ENCODE measurements around the gene UBAP2L.
A peak's percentile ranks its signal among the peaks of the same experiment; 100 is the strongest.

The UBAP2L gene, protein sequence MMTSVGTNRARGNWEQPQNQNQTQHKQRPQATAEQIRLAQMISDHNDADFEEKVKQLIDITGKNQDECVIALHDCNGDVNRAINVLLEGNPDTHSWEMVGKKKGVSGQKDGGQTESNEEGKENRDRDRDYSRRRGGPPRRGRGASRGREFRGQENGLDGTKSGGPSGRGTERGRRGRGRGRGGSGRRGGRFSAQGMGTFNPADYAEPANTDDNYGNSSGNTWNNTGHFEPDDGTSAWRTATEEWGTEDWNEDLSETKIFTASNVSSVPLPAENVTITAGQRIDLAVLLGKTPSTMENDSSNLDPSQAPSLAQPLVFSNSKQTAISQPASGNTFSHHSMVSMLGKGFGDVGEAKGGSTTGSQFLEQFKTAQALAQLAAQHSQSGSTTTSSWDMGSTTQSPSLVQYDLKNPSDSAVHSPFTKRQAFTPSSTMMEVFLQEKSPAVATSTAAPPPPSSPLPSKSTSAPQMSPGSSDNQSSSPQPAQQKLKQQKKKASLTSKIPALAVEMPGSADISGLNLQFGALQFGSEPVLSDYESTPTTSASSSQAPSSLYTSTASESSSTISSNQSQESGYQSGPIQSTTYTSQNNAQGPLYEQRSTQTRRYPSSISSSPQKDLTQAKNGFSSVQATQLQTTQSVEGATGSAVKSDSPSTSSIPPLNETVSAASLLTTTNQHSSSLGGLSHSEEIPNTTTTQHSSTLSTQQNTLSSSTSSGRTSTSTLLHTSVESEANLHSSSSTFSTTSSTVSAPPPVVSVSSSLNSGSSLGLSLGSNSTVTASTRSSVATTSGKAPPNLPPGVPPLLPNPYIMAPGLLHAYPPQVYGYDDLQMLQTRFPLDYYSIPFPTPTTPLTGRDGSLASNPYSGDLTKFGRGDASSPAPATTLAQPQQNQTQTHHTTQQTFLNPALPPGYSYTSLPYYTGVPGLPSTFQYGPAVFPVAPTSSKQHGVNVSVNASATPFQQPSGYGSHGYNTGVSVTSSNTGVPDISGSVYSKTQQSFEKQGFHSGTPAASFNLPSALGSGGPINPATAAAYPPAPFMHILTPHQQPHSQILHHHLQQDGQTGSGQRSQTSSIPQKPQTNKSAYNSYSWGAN

DNA sequence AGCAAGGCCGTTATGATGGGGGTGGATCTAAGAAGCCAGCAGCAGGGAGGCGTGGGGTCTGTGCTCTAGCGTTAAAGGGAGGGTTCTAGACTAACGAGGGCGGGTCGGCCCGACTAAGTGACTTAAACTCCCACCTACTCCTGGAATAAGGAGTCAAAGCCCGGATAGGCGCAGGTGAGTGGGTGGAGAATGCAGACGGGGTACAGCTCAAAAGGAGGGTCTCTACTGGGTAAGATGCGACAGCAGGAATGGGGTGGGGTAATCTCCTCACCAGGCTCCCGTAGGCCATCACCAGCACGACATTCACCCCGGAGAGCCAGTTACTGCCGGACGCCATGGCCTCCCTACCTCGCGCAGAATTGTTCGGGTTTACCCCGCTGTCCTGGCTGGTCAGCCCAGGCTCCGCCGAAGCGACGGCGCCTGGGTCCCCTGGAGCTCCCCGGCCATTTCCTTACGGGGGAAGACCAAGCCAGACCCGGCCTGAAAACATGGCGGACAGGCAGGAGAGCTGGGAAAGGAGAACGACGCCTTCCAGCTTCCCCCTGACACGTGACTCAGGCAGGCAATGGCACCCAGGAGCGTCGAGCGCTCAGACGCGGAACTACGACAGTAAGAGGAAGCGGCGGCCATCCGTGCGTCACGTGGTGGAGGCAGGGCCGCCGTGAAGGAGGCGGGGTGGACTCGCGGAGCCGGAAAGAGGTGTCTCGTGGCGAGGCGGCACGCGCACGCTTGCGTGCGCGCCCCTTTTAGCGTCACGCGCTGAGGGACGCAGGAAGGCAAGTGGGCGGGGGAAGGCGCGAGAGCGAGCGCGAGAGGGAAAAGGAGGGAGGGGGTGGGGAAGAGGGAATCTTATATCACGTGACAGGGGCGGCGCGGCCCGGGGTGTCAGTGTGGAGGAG is at the start of gene UBAP2L:
UBAP2L (plus strand) TSS at position 885 of the 899 bp plus-strand sequence. CDS start 4,169 bp downstream, outside the sequence.
- H3K4me1 ChIP-seq (ENCODE audit: insufficient read depth, low read length): peaks cover 12% of the 10 kb centered on the region; the same call in 1 of the 2 replicates
- H3K36me3 ChIP-seq (ENCODE audit: insufficient read depth, low read length): peaks cover 13% of the 10 kb centered on the region

DNA sequence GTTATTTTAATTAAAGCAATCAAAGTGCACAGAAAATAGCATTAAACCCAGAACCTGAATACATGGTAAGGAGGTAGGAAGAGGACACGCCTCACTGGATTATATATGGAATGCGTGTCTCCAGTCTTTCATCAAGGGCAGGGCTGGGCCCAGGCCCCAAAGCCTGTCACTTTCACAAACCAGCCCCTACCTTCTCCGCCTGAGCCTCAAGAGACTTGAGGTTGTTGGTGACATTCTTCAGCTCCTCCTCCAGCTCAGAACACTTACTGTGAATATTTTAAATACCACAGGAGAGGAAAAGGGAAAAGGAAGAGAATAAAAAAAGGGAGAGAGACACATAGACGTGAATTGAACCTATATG is 49.6 kb upstream of the UBAP2L start:
- no peaks in the 10 kb centered on the region for H3K9me3 ChIP-seq (ENCODE audit: control insufficient read depth, insufficient read depth, low read length)
- no peak overlapping the region for H3K9ac ChIP-seq (ENCODE audit: low read depth, low read length)
- peaks cover 61% of the 10 kb centered on the region for H3K36me3 ChIP-seq (ENCODE audit: insufficient read depth, low read length)
- no peaks in the 10 kb centered on the region for H3K4me1 ChIP-seq (ENCODE audit: insufficient read depth, low read length)

More for the DNA sequence above, at the start of gene UBAP2L:
- H3K9ac ChIP-seq (ENCODE audit: low read depth, low read length): peak within 1 kb of the TSS; percentile 98
- no peaks in the 10 kb centered on the region for H3K9me3 ChIP-seq (ENCODE audit: control insufficient read depth, insufficient read depth, low read length)

DNA sequence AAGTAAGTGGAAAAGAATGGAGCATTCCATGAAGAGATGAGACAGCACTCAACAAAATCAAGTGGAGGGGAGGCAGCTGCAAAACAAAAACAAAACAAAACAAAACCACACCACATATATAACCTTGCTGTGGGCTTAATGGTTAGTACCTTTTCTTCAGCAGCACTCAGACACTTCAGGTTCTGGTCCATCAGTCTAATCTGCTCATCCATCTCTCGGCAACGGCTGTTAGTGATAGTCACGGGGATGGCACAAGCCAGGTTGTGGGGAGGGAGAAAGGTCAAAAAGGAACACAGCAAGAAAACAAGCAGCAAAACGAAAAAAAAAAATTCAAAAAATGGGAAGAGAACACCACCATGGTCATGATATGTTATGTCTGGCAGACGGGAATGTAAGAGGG is 48.9 kb upstream of the UBAP2L start:
- Histone ChIP-seq H3K9me3 (ENCODE audit: control insufficient read depth, insufficient read depth, low read length) (no peaks in the 10 kb centered on the region), H3K9ac (ENCODE audit: low read depth, low read length) (no peak overlapping the region), H3K36me3 (ENCODE audit: insufficient read depth, low read length) (peaks cover 58% of the 10 kb centered on the region), H3K4me1 (ENCODE audit: insufficient read depth, low read length) (no peaks in the 10 kb centered on the region)

DNA sequence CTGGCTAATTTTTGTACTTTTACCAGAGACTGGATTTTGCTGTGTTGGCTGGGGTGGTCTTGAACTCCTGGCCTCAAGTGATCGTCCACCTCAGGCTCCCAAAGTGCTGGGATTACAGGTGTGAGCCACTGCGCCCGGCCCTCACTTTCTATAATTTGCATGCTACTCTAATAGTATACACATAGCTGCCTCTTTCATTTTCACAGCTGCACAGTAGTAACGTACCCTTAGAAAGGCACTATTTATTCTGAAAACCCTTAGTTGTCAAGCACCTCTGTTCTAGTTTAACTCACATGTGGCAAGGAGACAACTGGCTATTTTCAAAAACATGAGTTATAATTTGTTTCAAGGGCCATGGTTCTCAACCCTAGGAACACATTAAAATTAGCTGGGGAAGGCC is 46.1 kb upstream of the UBAP2L start:
- Histone ChIP-seq H3K4me1 (ENCODE audit: insufficient read depth, low read length) (peaks cover 11% of the 10 kb centered on the region), H3K9ac (ENCODE audit: low read depth, low read length) (no peak overlapping the region), H3K9me3 (ENCODE audit: control insufficient read depth, insufficient read depth, low read length) (no peaks in the 10 kb centered on the region), H3K36me3 (ENCODE audit: insufficient read depth, low read length) (peaks cover 41% of the 10 kb centered on the region)

DNA sequence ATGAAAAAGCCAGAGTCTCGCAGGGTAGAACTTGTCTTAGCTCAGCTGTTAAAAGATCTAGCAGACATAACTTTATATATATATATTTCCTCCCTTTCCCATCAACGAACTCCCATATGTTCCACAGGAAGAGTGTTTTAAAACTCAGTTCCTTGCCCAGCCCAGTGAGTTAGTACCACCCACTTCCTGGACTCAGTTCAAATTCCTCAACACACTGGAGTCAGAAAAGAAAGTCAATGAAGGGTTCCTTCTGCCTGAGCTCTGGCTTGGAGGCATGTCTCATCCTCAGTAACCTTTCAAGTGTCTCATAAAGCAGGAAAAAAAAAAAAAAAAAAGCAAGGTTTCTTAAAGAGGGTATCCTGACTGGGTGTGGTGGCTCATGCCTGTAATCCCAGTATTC is 44.4 kb upstream of the UBAP2L start:
- no peak overlapping the region for H3K9ac ChIP-seq (ENCODE audit: low read depth, low read length)
- H3K36me3 ChIP-seq (ENCODE audit: insufficient read depth, low read length): peaks cover 24% of the 10 kb centered on the region
- peaks cover 24% of the 10 kb centered on the region for H3K4me1 ChIP-seq (ENCODE audit: insufficient read depth, low read length)

DNA sequence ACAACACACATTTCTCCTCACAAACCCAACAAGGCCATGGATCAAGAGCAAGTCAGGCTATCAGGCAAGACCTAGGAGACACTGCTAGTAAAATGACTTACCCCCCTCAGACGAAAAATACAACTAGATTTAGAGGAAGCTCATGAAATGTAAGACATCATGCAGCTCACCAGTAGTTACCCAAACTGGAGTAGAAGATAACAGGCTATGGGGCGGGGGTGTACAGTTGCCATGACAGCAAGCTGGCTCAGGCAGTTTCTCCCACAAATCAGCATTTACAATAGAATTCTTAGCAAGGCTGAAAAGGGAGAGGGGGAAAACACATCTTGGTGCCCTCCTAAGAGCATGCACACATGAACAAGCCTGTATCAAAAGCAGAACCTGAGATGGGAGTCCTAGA is 42.7 kb upstream of the UBAP2L start:
- Histone ChIP-seq H3K9me3 (ENCODE audit: control insufficient read depth, insufficient read depth, low read length) (no peaks in the 10 kb centered on the region), H3K36me3 (ENCODE audit: insufficient read depth, low read length) (peaks cover 7% of the 10 kb centered on the region), H3K4me1 (ENCODE audit: insufficient read depth, low read length) (peaks cover 24% of the 10 kb centered on the region)

More for the DNA sequence above, 44.4 kb upstream of the UBAP2L start:
- H3K9me3 ChIP-seq (ENCODE audit: control insufficient read depth, insufficient read depth, low read length): no peaks in the 10 kb centered on the region

DNA sequence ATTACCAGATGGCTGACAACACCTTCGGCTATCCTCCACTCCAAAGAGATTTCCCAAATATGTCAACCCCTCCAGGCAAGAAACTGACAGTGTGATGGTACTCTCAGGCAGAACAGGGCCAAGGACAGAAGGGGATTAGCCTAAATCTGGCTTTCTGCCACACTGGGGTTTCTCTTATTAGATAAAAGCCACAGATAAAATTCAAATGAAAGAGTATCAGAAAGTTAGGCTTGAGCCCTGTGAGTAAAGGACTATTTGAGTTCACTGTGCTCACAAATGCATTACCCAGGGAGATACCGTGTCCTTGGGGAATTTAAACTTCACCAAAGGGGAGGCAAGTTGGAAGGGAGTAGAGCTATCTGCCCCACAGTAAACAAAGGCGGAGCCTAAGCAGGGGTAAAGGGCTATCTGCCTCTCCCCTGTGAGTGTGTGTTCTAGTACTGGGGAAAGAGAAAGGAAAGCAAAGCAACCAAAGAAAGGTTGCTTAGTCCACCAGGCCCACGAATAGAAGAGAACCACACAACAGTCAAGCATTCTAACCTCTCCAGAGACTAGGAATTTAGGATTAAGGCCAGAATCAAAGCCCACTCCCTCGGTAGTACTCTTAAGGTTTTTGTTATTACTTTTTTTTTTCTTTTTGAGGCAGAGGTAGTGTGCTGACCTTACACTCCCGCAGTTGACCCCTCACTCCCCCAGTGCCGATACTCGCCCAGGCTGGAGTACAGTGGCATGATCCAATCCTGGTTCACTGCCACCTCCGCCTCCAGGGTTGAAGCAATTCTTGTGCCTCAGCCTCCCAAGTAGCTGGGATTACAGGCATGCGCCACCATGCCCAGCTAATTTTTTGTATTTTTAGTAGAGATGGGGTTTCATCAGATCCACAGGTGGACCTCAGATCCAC is 41.6 kb upstream of the UBAP2L start:
- Histone ChIP-seq H3K4me1 (ENCODE audit: insufficient read depth, low read length) (peaks cover 24% of the 10 kb centered on the region), H3K9ac (ENCODE audit: low read depth, low read length) (no peak overlapping the region), H3K9me3 (ENCODE audit: control insufficient read depth, insufficient read depth, low read length) (no peaks in the 10 kb centered on the region), H3K36me3 (ENCODE audit: insufficient read depth, low read length) (peaks cover 5% of the 10 kb centered on the region)

More for the DNA sequence above, 42.7 kb upstream of the UBAP2L start:
- H3K9ac ChIP-seq (ENCODE audit: low read depth, low read length): no peak overlapping the region

DNA sequence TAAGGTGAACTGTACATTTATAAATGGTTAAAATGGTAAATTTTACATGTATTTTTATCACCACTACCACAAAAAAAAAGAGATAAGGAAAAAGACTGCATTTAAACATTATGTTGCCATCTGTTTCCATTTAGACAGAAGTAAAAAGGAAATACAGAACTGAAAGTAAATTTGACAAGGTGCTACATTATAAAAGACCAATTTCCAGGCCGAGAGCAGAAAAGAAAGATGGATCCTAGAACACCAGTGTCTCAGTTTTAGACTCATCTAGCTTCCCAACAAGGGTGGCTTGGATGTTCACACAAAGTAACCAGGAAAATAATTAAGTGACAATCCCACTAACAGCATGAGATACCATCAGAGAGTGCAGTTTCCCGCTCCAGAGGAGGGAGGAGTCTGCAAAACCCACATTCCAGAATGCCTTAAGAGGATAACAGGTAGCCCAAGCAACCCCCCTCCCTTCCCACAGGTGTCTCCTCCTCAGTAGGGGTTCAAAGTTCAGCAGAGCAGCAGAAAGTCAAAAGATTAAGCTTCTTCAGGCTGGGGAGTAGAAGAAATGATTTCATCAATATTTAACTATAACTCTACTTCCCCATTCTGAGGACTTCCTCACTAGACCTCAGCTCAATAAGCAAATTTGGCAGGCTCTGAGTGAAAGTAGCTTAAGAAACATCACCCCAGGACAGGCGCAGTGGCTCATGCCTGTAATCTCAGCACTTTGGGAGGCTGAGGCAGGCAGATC is 40.6 kb upstream of the UBAP2L start:
- Histone ChIP-seq H3K36me3 (ENCODE audit: insufficient read depth, low read length) (peaks cover 5% of the 10 kb centered on the region), H3K9ac (ENCODE audit: low read depth, low read length) (no peak overlapping the region), H3K9me3 (ENCODE audit: control insufficient read depth, insufficient read depth, low read length) (no peaks in the 10 kb centered on the region), H3K4me1 (ENCODE audit: insufficient read depth, low read length) (peaks cover 24% of the 10 kb centered on the region)

DNA sequence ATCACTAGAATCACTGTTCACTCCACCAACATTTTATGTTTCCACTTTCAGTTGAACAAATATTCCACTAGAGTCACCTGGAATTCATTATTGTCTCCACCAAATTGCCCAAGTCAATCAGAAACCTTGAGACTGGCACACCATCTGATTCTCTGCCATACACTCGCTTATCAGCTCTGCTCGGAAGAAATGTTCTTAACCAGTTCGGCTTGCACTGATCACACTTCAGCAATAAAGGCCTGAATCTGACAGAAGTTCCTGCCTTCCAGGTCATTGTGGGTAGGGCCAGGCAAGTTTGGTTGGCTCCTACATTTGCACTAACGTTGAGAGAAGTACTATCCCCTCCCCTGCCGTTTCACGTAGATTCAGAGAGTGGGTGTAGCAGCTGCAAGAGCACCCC is 38.8 kb upstream of the UBAP2L start:
- Histone ChIP-seq H3K9me3 (ENCODE audit: control insufficient read depth, insufficient read depth, low read length) (no peaks in the 10 kb centered on the region), H3K4me1 (ENCODE audit: insufficient read depth, low read length) (peaks cover 36% of the 10 kb centered on the region), H3K36me3 (ENCODE audit: insufficient read depth, low read length) (no peaks in the 10 kb centered on the region; the same call in 1 of the 2 replicates), H3K9ac (ENCODE audit: low read depth, low read length) (peak overlapping the region; percentile 80)

DNA sequence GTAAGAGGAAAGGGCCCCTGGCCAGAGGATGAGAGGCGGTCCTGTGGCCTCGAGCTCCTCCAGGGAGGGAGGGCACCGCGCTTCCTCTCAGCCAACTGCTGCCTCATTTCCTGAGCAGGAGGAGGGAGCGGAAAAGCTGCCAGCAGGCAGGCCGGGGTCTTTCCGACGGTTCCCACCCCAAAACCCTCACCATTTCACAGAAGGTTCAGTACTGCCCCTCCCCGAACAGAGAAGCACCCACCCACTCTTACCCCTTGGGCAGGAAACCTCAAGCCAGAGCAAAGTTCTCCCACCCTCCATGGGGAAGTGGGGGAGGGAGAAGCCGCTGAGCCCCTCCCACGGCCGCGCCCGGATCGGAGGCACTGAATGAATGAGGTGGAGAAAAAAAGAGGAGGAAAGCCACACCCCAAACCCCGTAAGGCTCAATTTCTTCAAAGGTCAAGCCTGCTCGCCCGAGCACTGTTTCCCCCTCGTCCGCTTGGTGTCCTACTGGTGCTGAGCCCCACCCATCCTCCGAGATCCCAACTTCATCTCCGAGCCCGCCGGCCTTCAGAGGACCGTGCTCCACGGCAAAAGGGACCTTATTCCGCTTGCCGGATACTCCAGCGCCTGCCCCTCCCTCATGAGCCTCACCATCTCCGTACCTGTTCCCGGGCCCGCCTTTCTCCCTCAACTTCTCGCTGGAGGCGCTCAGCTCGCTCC is 38.3 kb upstream of the UBAP2L start:
- Histone ChIP-seq H3K36me3 (ENCODE audit: insufficient read depth, low read length) (no peaks in the 10 kb centered on the region; the same call in 1 of the 2 replicates), H3K9me3 (ENCODE audit: control insufficient read depth, insufficient read depth, low read length) (no peaks in the 10 kb centered on the region), H3K4me1 (ENCODE audit: insufficient read depth, low read length) (peaks cover 38% of the 10 kb centered on the region), H3K9ac (ENCODE audit: low read depth, low read length) (peak overlapping the region; percentile 80)

DNA sequence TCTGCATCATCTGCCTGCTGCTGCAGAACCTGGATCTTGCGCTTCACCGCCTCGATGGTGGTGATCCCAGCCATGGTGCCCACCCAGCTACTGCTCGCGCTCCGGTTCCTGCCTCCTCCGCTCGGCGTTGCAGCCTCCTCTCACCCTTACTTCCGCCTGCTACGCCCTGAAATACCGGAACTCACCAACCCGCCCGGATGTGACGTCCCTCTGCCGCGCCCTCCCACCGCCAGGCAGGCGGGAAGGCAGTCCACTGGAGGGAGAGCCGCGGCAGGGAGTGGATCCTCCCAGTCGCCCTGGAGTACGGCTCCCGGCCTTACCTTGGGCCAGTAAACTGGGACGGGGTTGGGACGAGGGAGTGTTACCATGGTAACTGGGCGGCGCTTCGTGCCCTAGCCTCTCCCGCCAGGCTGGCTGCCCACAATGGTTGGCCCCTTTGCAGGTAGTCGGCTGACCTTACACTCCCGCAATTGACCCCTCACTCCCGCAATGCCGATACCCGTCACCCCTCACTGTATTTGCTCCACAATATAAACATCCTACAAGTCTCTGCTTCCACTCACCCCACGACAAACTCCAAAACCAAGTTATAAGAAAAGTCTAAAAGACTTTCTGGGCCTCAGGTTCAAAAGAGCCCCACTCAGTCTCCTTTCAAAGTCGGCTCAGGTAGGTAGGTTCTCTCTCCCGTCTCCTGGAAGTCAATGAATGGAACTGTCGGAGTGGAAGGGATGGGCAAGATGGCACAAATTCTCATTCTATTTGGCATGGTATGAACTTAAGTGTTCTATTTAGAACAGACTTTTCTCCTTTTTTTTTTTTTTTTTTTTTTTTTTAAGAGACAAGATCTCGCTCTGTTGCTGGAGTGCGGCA is 37.5 kb upstream of the UBAP2L start:
- Histone ChIP-seq H3K9ac (ENCODE audit: low read depth, low read length) (peak overlapping the region; percentile 80), H3K36me3 (ENCODE audit: insufficient read depth, low read length) (no peaks in the 10 kb centered on the region; the same call in 1 of the 2 replicates), H3K9me3 (ENCODE audit: control insufficient read depth, insufficient read depth, low read length) (no peaks in the 10 kb centered on the region), H3K4me1 (ENCODE audit: insufficient read depth, low read length) (peaks cover 40% of the 10 kb centered on the region)
